Prostate gland (tissue), 2 donors: ENCODE results near the gene KDM4C.

Source experiments
- POLR2A ChIP-seq: fragments of 450-650 bp; IDR thresholded peaks from one replicate; pipeline ENCODE4 v1.6.1; 2016; ENCODE audit warnings: antibody characterized with exemption, mild to moderate bottlenecking
- TF ChIP-seq, protein P1 (sequence below), 4 experiments: fragments of 200-600 bp in 2 of 4; fragments of 450-650 bp in 2 of 4; sonication (generic) in 2 of 4; IDR thresholded peaks; 1 replicate in 3 of 4; 2 replicates in 1 of 4; pipeline ENCODE4 v1.5.1; 2016 to 2019; ENCODE audit warnings: antibody characterized with exemption in 4 of 4, mild to moderate bottlenecking in 2 of 4, moderate library complexity in 2 of 4

GRCh38 chr9:6961845-6962522, 204.2 kb downstream of the KDM4C start:
- TF ChIP-seq, protein P1, sequence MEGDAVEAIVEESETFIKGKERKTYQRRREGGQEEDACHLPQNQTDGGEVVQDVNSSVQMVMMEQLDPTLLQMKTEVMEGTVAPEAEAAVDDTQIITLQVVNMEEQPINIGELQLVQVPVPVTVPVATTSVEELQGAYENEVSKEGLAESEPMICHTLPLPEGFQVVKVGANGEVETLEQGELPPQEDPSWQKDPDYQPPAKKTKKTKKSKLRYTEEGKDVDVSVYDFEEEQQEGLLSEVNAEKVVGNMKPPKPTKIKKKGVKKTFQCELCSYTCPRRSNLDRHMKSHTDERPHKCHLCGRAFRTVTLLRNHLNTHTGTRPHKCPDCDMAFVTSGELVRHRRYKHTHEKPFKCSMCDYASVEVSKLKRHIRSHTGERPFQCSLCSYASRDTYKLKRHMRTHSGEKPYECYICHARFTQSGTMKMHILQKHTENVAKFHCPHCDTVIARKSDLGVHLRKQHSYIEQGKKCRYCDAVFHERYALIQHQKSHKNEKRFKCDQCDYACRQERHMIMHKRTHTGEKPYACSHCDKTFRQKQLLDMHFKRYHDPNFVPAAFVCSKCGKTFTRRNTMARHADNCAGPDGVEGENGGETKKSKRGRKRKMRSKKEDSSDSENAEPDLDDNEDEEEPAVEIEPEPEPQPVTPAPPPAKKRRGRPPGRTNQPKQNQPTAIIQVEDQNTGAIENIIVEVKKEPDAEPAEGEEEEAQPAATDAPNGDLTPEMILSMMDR (IDR thresholded peaks at IDR 0.05): no peak
- no peak for TF ChIP-seq POLR2A
